Smooth muscle cell (in vitro differentiated cells): ENCODE measurements around the gene FIZ1. TPM values are rescaled to one million over a fixed set of nuclear protein-coding genes. Genes with fewer than 3 reads are reported as not detected.
A peak's percentile ranks its signal among the peaks of the same experiment; 100 is the strongest.

ENCODE experiments used
- DNase-seq: peaks from one replicate; lab custom pipeline; 2025; ENCODE audit not compliant: unreplicated experiment; lab: John Stamatoyannopoulos, UW
- H2AFZ ChIP-seq: fragments of 200-600 bp; sonication (generic); 2 replicates; pipeline ENCODE4 v1.6.0; 2016; ENCODE audit warnings: antibody characterized with exemption, low read depth, mild to moderate bottlenecking
- H3F3A ChIP-seq: fragments of 200-600 bp; sonication (generic); 2 replicates; pipeline ENCODE4 v1.6.0; 2017; ENCODE audit warnings: antibody characterized with exemption, low read depth
- H3K27ac ChIP-seq: fragments of 200-600 bp; sonication (generic); 2 replicates; pipeline ENCODE4 v1.5.1; 2016; ENCODE audit warnings: low read depth, mild to moderate bottlenecking
- H3K27me3 ChIP-seq: fragments of 200-600 bp; sonication (generic); 2 replicates; pipeline ENCODE4 v1.6.1; 2016; ENCODE audit warnings: low read depth, mild to moderate bottlenecking
- H3K36me3 ChIP-seq: fragments of 200-600 bp; sonication (generic); 2 replicates; pipeline ENCODE4 v1.5.1; 2016; ENCODE audit warnings: low read depth
- H3K4me1 ChIP-seq: fragments of 200-600 bp; sonication (generic); 2 replicates; pipeline ENCODE4 v1.5.1; 2016; ENCODE audit warnings: low read depth
- H3K4me2 ChIP-seq: fragments of 200-600 bp; sonication (generic); 2 replicates; pipeline ENCODE4 v1.6.0; 2016; ENCODE audit warnings: mild to moderate bottlenecking
- H3K4me3 ChIP-seq: fragments of 200-600 bp; sonication (generic); 2 replicates; pipeline ENCODE4 v1.5.1; 2016; ENCODE audit warnings: mild to moderate bottlenecking
- H3K79me2 ChIP-seq: fragments of 200-600 bp; sonication (generic); 2 replicates; pipeline ENCODE4 v1.6.0; 2016; ENCODE audit warnings: low read depth, mild to moderate bottlenecking
- H3K9ac ChIP-seq: fragments of 200-600 bp; sonication (generic); 2 replicates; pipeline ENCODE4 v1.6.0; 2016; ENCODE audit warnings: low read depth
- H3K9me3 ChIP-seq: fragments of 200-600 bp; sonication (generic); replicated peaks from 2 replicates; pipeline ENCODE4 v1.5.1; 2016; ENCODE audit warnings: low read depth
- H4K20me1 ChIP-seq: fragments of 200-600 bp; sonication (generic); 2 replicates; pipeline ENCODE4 v1.6.0; 2016; ENCODE audit warnings: low read depth
- WGBS: methylation state at CpG from one replicate; pipeline ENCODE4 v1.1.7; 2016; ENCODE audit warnings: low lambda C conversion rate; 5-methylcytosine and 5-hydroxymethylcytosine counted together
- polyA plus RNA-seq: library from polyadenylated mRNA; unstranded; fragments of >200 nt; fragmentation: Nextera tagmentation; extraction: Ambion mirVana; gene quantifications from 2 replicates; pipeline ENCODE4 v1.2.1, GENCODE V29; 2016
- total RNA-seq: library from RNA; depleted of rRNA; stranded (reverse); fragments of >200 nt; gene quantifications from 2 replicates; pipeline ENCODE4 v1.2.3, GENCODE V29; 2014
- TF ChIP-seq, protein P1 (sequence below): fragments of 200-600 bp; sonication (generic); IDR thresholded peaks from 2 replicates; pipeline ENCODE4 v1.5.1; 2017; ENCODE audit warnings: borderline replicate concordance, mild to moderate bottlenecking, antibody characterized with exemption; ENCODE audit not compliant: insufficient read depth, poor library complexity, severe bottlenecking

Gene FIZ1
- total and polyA plus RNA-seq, 2 experiments from 2014 or later, result 10.4 to 17.7 TPM

DNA sequence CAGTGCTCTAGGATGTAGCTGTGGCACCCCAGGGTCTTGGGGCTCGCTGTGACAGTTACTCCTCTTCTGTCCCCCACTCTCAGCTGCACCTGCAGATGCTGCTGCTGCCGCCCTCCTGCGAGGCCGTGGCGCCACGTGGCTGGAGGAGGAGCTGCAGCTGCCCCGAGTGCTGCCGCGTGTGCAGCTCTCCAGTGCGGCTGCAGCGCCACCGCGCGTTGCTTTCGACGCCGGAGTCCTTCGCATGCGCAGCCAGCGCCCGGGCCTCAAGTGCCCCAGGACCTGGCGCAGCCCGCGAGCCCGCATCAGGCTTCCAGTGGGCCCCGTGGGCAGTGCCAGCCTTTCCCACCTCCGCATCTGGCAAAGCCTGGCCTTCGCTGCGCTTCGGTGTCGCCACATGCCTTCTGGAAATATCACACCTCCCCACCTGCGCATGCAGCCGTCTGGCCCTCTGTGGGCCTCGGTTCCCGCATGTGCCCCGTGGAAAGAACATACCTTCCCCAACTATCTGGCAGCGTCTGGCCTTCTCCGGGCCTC, 40.8 kb upstream of the FIZ1 start:
- Histone ChIP-seq H3K27ac (peak overlapping the region; percentile 62), H3K4me1 (peaks cover 23% of the 10 kb centered on the region), H3K36me3 (no peaks in the 10 kb centered on the region), H3F3A (peaks cover 15% of the 10 kb centered on the region), H3K27me3 (no peaks in the 10 kb centered on the region), H3K9me3 (no peaks in the 10 kb centered on the region), H3K4me3 (peak overlapping the region; percentile 79), H3K9ac (peak overlapping the region; percentile 80), H3K79me2 (peaks cover 57% of the 10 kb centered on the region), H3K4me2 (peak overlapping the region; percentile 97), H2AFZ (no peak overlapping the region), H4K20me1 (no peaks in the 10 kb centered on the region)
- TF ChIP-seq, protein P1, sequence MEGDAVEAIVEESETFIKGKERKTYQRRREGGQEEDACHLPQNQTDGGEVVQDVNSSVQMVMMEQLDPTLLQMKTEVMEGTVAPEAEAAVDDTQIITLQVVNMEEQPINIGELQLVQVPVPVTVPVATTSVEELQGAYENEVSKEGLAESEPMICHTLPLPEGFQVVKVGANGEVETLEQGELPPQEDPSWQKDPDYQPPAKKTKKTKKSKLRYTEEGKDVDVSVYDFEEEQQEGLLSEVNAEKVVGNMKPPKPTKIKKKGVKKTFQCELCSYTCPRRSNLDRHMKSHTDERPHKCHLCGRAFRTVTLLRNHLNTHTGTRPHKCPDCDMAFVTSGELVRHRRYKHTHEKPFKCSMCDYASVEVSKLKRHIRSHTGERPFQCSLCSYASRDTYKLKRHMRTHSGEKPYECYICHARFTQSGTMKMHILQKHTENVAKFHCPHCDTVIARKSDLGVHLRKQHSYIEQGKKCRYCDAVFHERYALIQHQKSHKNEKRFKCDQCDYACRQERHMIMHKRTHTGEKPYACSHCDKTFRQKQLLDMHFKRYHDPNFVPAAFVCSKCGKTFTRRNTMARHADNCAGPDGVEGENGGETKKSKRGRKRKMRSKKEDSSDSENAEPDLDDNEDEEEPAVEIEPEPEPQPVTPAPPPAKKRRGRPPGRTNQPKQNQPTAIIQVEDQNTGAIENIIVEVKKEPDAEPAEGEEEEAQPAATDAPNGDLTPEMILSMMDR, result peak; percentile 9
- no peak for DNase-seq
- 57% methylated on average over 38 of the region's 38 CpGs for WGBS

GRCh38 chr19:55638864-55639359, 39.6 kb upstream of the FIZ1 start:
- Histone ChIP-seq H3K4me1 (peaks cover 17% of the 10 kb centered on the region), H2AFZ (no peak overlapping the region), H3K27ac (no peak overlapping the region), H3K9me3 (no peaks in the 10 kb centered on the region), H3K79me2 (peaks cover 49% of the 10 kb centered on the region), H3K9ac (no peak overlapping the region), H3K4me3 (no peak overlapping the region), H3K4me2 (no peak overlapping the region), H3F3A (peaks cover 12% of the 10 kb centered on the region), H3K27me3 (no peaks in the 10 kb centered on the region), H4K20me1 (no peaks in the 10 kb centered on the region), H3K36me3 (no peaks in the 10 kb centered on the region)
- 97% methylated on average over 6 of the region's 6 CpGs for WGBS
- TF ChIP-seq, protein P1, result peak; percentile 37
- DNase-seq, result no peak

- Histone ChIP-seq H3K9ac (no peak overlapping the region), H3K9me3 (no peaks in the 10 kb centered on the region), H3K79me2 (peaks cover 43% of the 10 kb centered on the region), H3K27me3 (no peaks in the 10 kb centered on the region), H3K27ac (no peak overlapping the region), H3K4me1 (peaks cover 15% of the 10 kb centered on the region), H3K4me2 (no peak overlapping the region), H3F3A (peaks cover 17% of the 10 kb centered on the region), H3K4me3 (no peak overlapping the region), H4K20me1 (no peaks in the 10 kb centered on the region), H2AFZ (no peak overlapping the region), H3K36me3 (no peaks in the 10 kb centered on the region)
- 84% methylated on average over 11 of the region's 11 CpGs for WGBS
- no peak for DNase-seq
- TF ChIP-seq, protein P1, result no peak
Observed at GRCh38 chr19:55637534-55637933, 38.2 kb upstream of the FIZ1 start.

DNA sequence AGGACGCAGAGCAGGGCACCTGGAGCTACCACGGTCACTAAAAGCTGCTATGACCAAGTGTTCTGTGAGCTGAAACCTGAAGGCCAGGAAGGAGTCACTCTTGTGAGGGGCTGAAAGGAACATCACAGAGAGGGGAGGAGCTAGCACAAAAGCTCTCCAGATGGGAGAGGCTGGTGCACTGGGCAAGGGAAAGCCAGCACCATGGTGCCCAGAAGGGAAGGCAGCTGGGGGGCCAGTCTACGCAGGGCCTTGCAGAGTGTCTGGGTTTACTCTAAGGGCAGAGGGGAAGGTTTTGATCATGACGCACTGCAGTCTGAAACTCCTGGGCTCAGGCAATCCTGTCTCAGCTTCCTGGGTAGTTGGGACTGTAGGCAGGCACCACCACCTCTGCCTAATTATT, 37.4 kb upstream of the FIZ1 start:
- no peak overlapping the region for H2AFZ ChIP-seq

More for the DNA sequence above, 37.4 kb upstream of the FIZ1 start:
- no peak for DNase-seq
- Histone ChIP-seq H3K27ac (peak overlapping the region; percentile 91), H3K27me3 (no peaks in the 10 kb centered on the region), H3K9me3 (no peaks in the 10 kb centered on the region), H3F3A (peaks cover 18% of the 10 kb centered on the region), H3K4me3 (no peak overlapping the region), H3K79me2 (peaks cover 41% of the 10 kb centered on the region), H3K4me2 (peak overlapping the region; percentile 90), H4K20me1 (no peaks in the 10 kb centered on the region), H3K9ac (no peak overlapping the region), H3K4me1 (peaks cover 12% of the 10 kb centered on the region), H3K36me3 (no peaks in the 10 kb centered on the region)
- 96% methylated on average over 4 of the region's 4 CpGs for WGBS
- TF ChIP-seq, protein P1, result no peak
